ENCODE data around the gene MCM7. TPM values are rescaled to one million over a fixed set of nuclear protein-coding genes. Genes with fewer than 3 reads are reported as not detected.

Gene MCM7
- total and polyA plus RNA-seq, 10 of the 15 experiments (the other 5 are each of a cell fraction or from before 2014, with no cell fraction given) = 183 to 383 (median 244) TPM

DNA sequence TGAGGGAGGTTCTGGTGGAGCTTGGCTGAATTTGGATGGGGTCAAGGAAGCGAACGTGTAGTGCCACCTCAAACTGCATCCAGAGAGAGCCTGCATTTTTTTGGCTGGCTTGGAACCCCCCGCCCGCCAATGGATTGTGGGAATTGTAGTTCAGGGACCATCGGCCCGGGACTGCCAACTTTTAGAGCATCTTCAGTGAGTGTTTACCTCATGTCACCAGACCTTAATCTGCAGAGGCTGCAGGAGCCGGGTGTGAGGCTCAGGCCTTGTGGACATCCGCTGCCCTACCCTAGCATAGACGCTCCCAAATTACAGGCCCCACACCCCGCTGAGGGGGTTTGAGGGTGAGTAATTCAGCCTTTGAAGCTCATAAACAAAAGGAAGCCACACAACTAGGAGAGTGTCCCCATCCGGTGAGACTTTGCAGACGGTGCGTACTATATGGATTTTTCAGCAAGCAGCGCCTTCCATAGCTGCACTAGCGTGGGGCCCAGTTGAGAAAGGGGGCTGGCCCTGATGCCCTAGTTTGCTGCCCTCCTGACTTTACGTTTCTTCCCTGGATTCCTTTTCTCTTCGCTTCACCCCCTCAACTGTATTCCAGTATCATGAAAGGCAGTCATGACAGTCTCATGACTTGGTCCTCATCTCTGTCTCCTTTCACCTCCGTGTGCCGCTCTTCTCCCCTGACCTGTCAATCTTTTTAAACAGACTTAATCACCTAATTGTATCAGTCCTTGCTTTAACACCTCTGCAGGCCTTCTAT is 19.0 kb upstream of the MCM7 start (continued):
- TF ChIP-seq, protein P1, sequence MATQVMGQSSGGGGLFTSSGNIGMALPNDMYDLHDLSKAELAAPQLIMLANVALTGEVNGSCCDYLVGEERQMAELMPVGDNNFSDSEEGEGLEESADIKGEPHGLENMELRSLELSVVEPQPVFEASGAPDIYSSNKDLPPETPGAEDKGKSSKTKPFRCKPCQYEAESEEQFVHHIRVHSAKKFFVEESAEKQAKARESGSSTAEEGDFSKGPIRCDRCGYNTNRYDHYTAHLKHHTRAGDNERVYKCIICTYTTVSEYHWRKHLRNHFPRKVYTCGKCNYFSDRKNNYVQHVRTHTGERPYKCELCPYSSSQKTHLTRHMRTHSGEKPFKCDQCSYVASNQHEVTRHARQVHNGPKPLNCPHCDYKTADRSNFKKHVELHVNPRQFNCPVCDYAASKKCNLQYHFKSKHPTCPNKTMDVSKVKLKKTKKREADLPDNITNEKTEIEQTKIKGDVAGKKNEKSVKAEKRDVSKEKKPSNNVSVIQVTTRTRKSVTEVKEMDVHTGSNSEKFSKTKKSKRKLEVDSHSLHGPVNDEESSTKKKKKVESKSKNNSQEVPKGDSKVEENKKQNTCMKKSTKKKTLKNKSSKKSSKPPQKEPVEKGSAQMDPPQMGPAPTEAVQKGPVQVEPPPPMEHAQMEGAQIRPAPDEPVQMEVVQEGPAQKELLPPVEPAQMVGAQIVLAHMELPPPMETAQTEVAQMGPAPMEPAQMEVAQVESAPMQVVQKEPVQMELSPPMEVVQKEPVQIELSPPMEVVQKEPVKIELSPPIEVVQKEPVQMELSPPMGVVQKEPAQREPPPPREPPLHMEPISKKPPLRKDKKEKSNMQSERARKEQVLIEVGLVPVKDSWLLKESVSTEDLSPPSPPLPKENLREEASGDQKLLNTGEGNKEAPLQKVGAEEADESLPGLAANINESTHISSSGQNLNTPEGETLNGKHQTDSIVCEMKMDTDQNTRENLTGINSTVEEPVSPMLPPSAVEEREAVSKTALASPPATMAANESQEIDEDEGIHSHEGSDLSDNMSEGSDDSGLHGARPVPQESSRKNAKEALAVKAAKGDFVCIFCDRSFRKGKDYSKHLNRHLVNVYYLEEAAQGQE (IDR thresholded peaks at IDR 0.05; ENCODE audit: low read depth, low read length) = no peak
- TF ChIP-seq TCF12 (IDR thresholded peaks at IDR 0.05; ENCODE audit: low read depth, low read length) = no peak
- TF ChIP-seq SREBF1 (IDR thresholded peaks at IDR 0.05; ENCODE audit: low read length) = 0 out of 2 replicates have a peak, but pooled peaks have one; percentile 22
- TF ChIP-seq NFXL1 (IDR thresholded peaks at IDR 0.05; ENCODE audit: borderline replicate concordance) = no peak
- 0 out of 2 replicates have a peak, but pooled peaks have one; percentile 45 for TF ChIP-seq TBL1XR1 (IDR thresholded peaks at IDR 0.05; ENCODE audit: low read depth, low read length)
- TF ChIP-seq, protein P2, sequence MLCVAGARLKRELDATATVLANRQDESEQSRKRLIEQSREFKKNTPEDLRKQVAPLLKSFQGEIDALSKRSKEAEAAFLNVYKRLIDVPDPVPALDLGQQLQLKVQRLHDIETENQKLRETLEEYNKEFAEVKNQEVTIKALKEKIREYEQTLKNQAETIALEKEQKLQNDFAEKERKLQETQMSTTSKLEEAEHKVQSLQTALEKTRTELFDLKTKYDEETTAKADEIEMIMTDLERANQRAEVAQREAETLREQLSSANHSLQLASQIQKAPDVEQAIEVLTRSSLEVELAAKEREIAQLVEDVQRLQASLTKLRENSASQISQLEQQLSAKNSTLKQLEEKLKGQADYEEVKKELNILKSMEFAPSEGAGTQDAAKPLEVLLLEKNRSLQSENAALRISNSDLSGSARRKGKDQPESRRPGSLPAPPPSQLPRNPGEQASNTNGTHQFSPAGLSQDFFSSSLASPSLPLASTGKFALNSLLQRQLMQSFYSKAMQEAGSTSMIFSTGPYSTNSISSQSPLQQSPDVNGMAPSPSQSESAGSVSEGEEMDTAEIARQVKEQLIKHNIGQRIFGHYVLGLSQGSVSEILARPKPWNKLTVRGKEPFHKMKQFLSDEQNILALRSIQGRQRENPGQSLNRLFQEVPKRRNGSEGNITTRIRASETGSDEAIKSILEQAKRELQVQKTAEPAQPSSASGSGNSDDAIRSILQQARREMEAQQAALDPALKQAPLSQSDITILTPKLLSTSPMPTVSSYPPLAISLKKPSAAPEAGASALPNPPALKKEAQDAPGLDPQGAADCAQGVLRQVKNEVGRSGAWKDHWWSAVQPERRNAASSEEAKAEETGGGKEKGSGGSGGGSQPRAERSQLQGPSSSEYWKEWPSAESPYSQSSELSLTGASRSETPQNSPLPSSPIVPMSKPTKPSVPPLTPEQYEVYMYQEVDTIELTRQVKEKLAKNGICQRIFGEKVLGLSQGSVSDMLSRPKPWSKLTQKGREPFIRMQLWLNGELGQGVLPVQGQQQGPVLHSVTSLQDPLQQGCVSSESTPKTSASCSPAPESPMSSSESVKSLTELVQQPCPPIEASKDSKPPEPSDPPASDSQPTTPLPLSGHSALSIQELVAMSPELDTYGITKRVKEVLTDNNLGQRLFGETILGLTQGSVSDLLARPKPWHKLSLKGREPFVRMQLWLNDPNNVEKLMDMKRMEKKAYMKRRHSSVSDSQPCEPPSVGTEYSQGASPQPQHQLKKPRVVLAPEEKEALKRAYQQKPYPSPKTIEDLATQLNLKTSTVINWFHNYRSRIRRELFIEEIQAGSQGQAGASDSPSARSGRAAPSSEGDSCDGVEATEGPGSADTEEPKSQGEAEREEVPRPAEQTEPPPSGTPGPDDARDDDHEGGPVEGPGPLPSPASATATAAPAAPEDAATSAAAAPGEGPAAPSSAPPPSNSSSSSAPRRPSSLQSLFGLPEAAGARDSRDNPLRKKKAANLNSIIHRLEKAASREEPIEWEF (IDR thresholded peaks at IDR 0.05; ENCODE audit: insufficient replicate concordance, low read depth, low read length) = no peak
- TF ChIP-seq KAT2A (conservative IDR thresholded peaks at IDR 0.05; ENCODE audit: control insufficient read depth, low read depth, low read length) = no peak
- TF ChIP-seq EP300 (IDR thresholded peaks at IDR 0.05; ENCODE audit: borderline replicate concordance in 1 of 2, control insufficient read depth in 1 of 2, low read depth in 2 of 2, low read length in 2 of 2) = no peak
- TF ChIP-seq POU2F2 (IDR thresholded peaks at IDR 0.05; ENCODE audit: borderline replicate concordance, low read depth, low read length) = no peak
- no peak for TF ChIP-seq SUPT20H (IDR thresholded peaks at IDR 0.05; ENCODE audit: borderline replicate concordance, control insufficient read depth, low read depth, low read length)
- TF ChIP-seq, protein P3, sequence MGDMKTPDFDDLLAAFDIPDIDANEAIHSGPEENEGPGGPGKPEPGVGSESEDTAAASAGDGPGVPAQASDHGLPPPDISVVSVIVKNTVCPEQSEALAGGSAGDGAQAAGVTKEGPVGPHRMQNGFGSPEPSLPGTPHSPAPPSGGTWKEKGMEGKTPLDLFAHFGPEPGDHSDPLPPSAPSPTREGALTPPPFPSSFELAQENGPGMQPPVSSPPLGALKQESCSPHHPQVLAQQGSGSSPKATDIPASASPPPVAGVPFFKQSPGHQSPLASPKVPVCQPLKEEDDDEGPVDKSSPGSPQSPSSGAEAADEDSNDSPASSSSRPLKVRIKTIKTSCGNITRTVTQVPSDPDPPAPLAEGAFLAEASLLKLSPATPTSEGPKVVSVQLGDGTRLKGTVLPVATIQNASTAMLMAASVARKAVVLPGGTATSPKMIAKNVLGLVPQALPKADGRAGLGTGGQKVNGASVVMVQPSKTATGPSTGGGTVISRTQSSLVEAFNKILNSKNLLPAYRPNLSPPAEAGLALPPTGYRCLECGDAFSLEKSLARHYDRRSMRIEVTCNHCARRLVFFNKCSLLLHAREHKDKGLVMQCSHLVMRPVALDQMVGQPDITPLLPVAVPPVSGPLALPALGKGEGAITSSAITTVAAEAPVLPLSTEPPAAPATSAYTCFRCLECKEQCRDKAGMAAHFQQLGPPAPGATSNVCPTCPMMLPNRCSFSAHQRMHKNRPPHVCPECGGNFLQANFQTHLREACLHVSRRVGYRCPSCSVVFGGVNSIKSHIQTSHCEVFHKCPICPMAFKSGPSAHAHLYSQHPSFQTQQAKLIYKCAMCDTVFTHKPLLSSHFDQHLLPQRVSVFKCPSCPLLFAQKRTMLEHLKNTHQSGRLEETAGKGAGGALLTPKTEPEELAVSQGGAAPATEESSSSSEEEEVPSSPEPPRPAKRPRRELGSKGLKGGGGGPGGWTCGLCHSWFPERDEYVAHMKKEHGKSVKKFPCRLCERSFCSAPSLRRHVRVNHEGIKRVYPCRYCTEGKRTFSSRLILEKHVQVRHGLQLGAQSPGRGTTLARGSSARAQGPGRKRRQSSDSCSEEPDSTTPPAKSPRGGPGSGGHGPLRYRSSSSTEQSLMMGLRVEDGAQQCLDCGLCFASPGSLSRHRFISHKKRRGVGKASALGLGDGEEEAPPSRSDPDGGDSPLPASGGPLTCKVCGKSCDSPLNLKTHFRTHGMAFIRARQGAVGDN (IDR thresholded peaks at IDR 0.05) = no peak
